ENCODE measurements around the gene STUB1.

GRCh38 chr16:703406-703805, 23.2 kb downstream of the STUB1 start:
- TF ChIP-seq CTCF (IDR thresholded peaks at IDR 0.05), result no peak
- TF ChIP-seq POLR2A (IDR thresholded peaks at IDR 0.05), result no peak
